ENCODE measurements around the gene DEF6. TPM values are rescaled to one million over a fixed set of nuclear protein-coding genes. Genes with fewer than 3 reads are reported as not detected.

The DEF6 gene
- total RNA-seq, 1 experiment from 2014 or later, result 5.6 TPM

DNA sequence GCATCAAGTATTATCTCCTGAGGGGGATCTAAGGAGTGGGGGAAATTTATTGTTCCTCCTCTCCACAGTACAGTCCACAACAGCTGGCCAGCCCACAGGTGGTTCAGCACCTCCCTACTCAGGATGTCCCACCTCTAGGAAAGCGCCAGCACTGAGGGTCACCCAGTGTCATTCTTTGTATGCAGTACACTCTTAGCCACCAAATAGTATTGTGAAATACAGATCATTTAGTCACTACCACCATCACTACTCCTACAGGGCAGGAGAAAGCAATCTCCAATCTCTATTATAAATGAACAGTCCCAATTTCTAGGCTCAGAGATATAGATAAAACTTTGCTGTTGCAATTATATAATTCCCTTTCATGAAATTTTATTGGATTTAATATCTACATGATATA, 44.4 kb upstream of the DEF6 start:
- H3K14ac ChIP-seq (ENCODE audit: insufficient read depth, low read length), result no peak overlapping the region
- no peak overlapping the region; a peak in 1 of 7 replicates for H3K27ac Mint-ChIP-seq

More for the DNA sequence above, 44.4 kb upstream of the DEF6 start:
- no peaks in the 10 kb centered on the region; the same call in 1 of the 2 replicates for H3K4me1 ChIP-seq (ENCODE audit: insufficient read depth, low read length)
- H3K27ac ChIP-seq (ENCODE audit: insufficient read length, low read depth, low read length), result no peak overlapping the region
- no peak overlapping the region for H3K23ac ChIP-seq (ENCODE audit: insufficient read length, low read depth, low read length)
- no peak overlapping the region for H3K56ac ChIP-seq (ENCODE audit: insufficient read length, low read depth, low read length)
- Mint-ChIP-seq H3K4me3 (no peak overlapping the region), H3K9me3 (no peaks in the 10 kb centered on the region), H3K27me3 (ENCODE audit: low read depth) (no peaks in the 10 kb centered on the region), H3K36me3 (ENCODE audit: insufficient read depth in 1 of 3, low read depth in 3 of 3) (no peaks in the 10 kb centered on the region; a peak in 1 of 7 replicates), H3K4me1 (peaks cover 19 to 22% of the 10 kb centered on the region in 2 experiments)
- no peak overlapping the region for H2BK15ac ChIP-seq (ENCODE audit: low read depth, low read length)
- no peaks in the 10 kb centered on the region for H4K20me1 ChIP-seq (ENCODE audit: control insufficient read depth, insufficient read depth, insufficient read length)
- H4K91ac ChIP-seq (ENCODE audit: insufficient read length, low read depth, low read length), result no peak overlapping the region
- H3K9me3 ChIP-seq (ENCODE audit: control insufficient read depth, low read depth, low read length), result no peaks in the 10 kb centered on the region
- no peaks in the 10 kb centered on the region for H3K79me2 ChIP-seq (ENCODE audit: insufficient read depth, low read length)
- H2AK5ac ChIP-seq (ENCODE audit: insufficient read length, low read length), result no peak overlapping the region
- no peak overlapping the region for H4K5ac ChIP-seq (ENCODE audit: insufficient read length, low read depth, low read length)
- H3K23me2 ChIP-seq (ENCODE audit: insufficient read length, low read depth, low read length, poor library complexity, severe bottlenecking), result no peaks in the 10 kb centered on the region
- no peak overlapping the region for H4K8ac ChIP-seq (replicated peaks; ENCODE audit: insufficient read length, low read depth, low read length)
- H3T11ph ChIP-seq (ENCODE audit: low read length), result no peak overlapping the region
- WGBS (ENCODE audit: extremely low coverage, insufficient read length, low lambda C conversion rate), result no CpG with 5 or more reads among the region's 1 CpG
- H3K18ac ChIP-seq (ENCODE audit: insufficient read length, low read depth, low read length), result no peak overlapping the region
- H3K9ac ChIP-seq (ENCODE audit: extremely low read depth, insufficient read length, low read length), result no peak overlapping the region
- H2BK12ac ChIP-seq (ENCODE audit: insufficient read length, low read depth, low read length), result no peak overlapping the region
- no peak overlapping the region for H3K4ac ChIP-seq (ENCODE audit: low read depth, low read length)
- H2BK20ac ChIP-seq (ENCODE audit: low read depth, low read length, poor library complexity, severe bottlenecking), result no peak overlapping the region
- H2BK5ac ChIP-seq (ENCODE audit: insufficient read length, low read length), result no peak overlapping the region
- no peak overlapping the region for H2AFZ ChIP-seq (ENCODE audit: low read length)
- no peak overlapping the region for H2BK120ac ChIP-seq (ENCODE audit: low read depth, low read length, poor library complexity, severe bottlenecking)
- H3K27me3 ChIP-seq (ENCODE audit: insufficient read depth, low read length), result no peaks in the 10 kb centered on the region
- H3K79me1 ChIP-seq (ENCODE audit: insufficient read depth, low read depth, low read length, poor library complexity, severe bottlenecking), result no peaks in the 10 kb centered on the region
- no peak overlapping the region for H3K4me2 ChIP-seq (ENCODE audit: insufficient read depth, insufficient read length, low read length)
- DNase-seq, result no peak
- TF ChIP-seq, protein P1, sequence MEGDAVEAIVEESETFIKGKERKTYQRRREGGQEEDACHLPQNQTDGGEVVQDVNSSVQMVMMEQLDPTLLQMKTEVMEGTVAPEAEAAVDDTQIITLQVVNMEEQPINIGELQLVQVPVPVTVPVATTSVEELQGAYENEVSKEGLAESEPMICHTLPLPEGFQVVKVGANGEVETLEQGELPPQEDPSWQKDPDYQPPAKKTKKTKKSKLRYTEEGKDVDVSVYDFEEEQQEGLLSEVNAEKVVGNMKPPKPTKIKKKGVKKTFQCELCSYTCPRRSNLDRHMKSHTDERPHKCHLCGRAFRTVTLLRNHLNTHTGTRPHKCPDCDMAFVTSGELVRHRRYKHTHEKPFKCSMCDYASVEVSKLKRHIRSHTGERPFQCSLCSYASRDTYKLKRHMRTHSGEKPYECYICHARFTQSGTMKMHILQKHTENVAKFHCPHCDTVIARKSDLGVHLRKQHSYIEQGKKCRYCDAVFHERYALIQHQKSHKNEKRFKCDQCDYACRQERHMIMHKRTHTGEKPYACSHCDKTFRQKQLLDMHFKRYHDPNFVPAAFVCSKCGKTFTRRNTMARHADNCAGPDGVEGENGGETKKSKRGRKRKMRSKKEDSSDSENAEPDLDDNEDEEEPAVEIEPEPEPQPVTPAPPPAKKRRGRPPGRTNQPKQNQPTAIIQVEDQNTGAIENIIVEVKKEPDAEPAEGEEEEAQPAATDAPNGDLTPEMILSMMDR (conservative IDR thresholded peaks at IDR 0.05), result no peak
